Esophagus squamous epithelium (tissue), 5 donors: ENCODE measurements around the gene DBN1. TPM values are rescaled to one million over a fixed set of nuclear protein-coding genes. Genes with fewer than 3 reads are reported as not detected.

Experiments
- DNase-seq: peaks from one replicate; lab custom pipeline; 2025; lab: John Stamatoyannopoulos, UW
- H3K27ac ChIP-seq, 4 donors: fragments of 200-600 bp; sonication (generic); one replicate each; pipeline ENCODE4 v1.5.1; 2016 to 2019; ENCODE audit warnings: mild to moderate bottlenecking in 1 of 4
- H3K27me3 ChIP-seq, 4 donors: fragments of 200-600 bp; sonication (generic); 1 replicate in 3 of 4; 2 replicates in 1 of 4; pipeline versions ENCODE4 v1.5.1 to v1.6.0; 2017 to 2021; ENCODE audit warnings: antibody characterized with exemption in 1 of 4
- H3K36me3 ChIP-seq, 3 donors: fragments of 200-600 bp; sonication (generic); one replicate each; pipeline ENCODE4 v1.5.1; 2016 to 2019
- H3K4me1 ChIP-seq, 3 donors: fragments of 200-600 bp; sonication (generic); one replicate each; pipeline ENCODE4 v1.5.1; 2017 to 2019
- H3K4me3 ChIP-seq, 4 donors: fragments of 200-600 bp; sonication (generic); 1 replicate in 3 of 4; 2 replicates in 1 of 4; pipeline ENCODE4 v1.5.1; 2016 to 2019; ENCODE audit warnings: mild to moderate bottlenecking in 2 of 4, moderate library complexity in 1 of 4
- H3K9me3 ChIP-seq, 3 donors: fragments of 200-600 bp; sonication (generic); one replicate each; pipeline ENCODE4 v1.5.1; 2016 to 2019
- CTCF ChIP-seq, 6 experiments: fragments of 450-650 bp in 4 of 6; fragments of 200-600 bp in 2 of 6; sonication (generic) in 2 of 6; IDR thresholded peaks; one replicate each; pipeline ENCODE4 v1.5.1; 2016 to 2019; ENCODE audit warnings: antibody characterized with exemption in 6 of 6, mild to moderate bottlenecking in 4 of 6, moderate library complexity in 4 of 6
- POLR2A ChIP-seq, 4 donors: fragments of 450-650 bp; IDR thresholded peaks; one replicate each; pipeline ENCODE4 v1.6.1; 2017; ENCODE audit warnings: antibody characterized with exemption in 4 of 4, mild to moderate bottlenecking in 4 of 4, moderate library complexity in 3 of 4
- WGBS, 2 donors: methylation state at CpG; one replicate each; pipeline ENCODE4 v1.1.5; 2018; 5-methylcytosine and 5-hydroxymethylcytosine counted together
- intact Hi-C: fragments of 100-400 bp; cut with DNase I; formaldehyde crosslinking; loops from one replicate; pipeline ENCODE4 v1.15.0; 2022
- total RNA-seq, 4 donors: library from RNA; depleted of rRNA; stranded (reverse); fragments of >200 nt; gene quantifications; one replicate each; pipeline ENCODE4 v1.1.0, GENCODE V29; 2016
- donor health status: DM: yes; HTN: yes; CAD: no.

Gene DBN1
- total RNA-seq, 4 donors from 2014 or later, result 11.9 to 51.1 (median 27.2) TPM

GRCh38 chr5:177434942-177435738 lies 38.3 kb downstream of the DBN1 start:
- H3K9me3 ChIP-seq, result no peaks in the 10 kb centered on the region
- H3K36me3 ChIP-seq, result peaks cover 46 to 86% (median 49%) of the 10 kb centered on the region in 3 donors
- no peaks in the 10 kb centered on the region for H3K27me3 ChIP-seq
- H3K4me1 ChIP-seq, result peaks cover 21 to 41% (median 28%) of the 10 kb centered on the region in 3 donors
- TF ChIP-seq CTCF (IDR thresholded peaks at IDR 0.05) (no peak), POLR2A (IDR thresholded peaks at IDR 0.05) (no peak)
- WGBS, 2 donors, result 83 to 99% methylated on average over 14 to 19 of the region's 20 CpGs
- no peak overlapping the region for H3K27ac ChIP-seq
- DNase-seq, result no peak
- intact Hi-C loops, result no loop called here
- no peak overlapping the region for H3K4me3 ChIP-seq

- Histone ChIP-seq H3K27me3 (no peaks in the 10 kb centered on the region), H3K4me3 (no peak overlapping the region), H3K36me3 (peaks cover 46 to 83% (median 49%) of the 10 kb centered on the region in 3 donors), H3K27ac (peak overlapping the region in 1 of 4 donors; percentile 94), H3K4me1 (peaks cover 28 to 48% (median 35%) of the 10 kb centered on the region in 3 donors), H3K9me3 (no peaks in the 10 kb centered on the region)
- no peak for DNase-seq
- WGBS, 2 donors, result 88% methylated on average over 3 of the region's 8 CpGs; no CpG with 5 or more reads in 1 of the 2 donors
- TF ChIP-seq POLR2A (IDR thresholded peaks at IDR 0.05) (no peak), CTCF (IDR thresholded peaks at IDR 0.05) (no peak)
- intact Hi-C loops, result no loop called here
Observed at GRCh38 chr5:177434437-177434836, 39.0 kb downstream of the DBN1 start.

- Histone ChIP-seq H3K4me1 (peaks cover 34 to 55% (median 42%) of the 10 kb centered on the region in 3 donors), H3K27me3 (no peaks in the 10 kb centered on the region), H3K9me3 (no peaks in the 10 kb centered on the region), H3K36me3 (peaks cover 46 to 81% (median 49%) of the 10 kb centered on the region in 3 donors), H3K27ac (peak overlapping the region in 2 of 4 donors; percentile 1 to 94), H3K4me3 (no peak overlapping the region)
- TF ChIP-seq CTCF (IDR thresholded peaks at IDR 0.05), result no peak
- DNase-seq, result no peak
- 43 to 74% methylated on average over 3 to 13 of the region's 29 CpGs for WGBS, 2 donors
- intact Hi-C loops, result no loop called here
Observed at GRCh38 chr5:177433658-177434217, 39.7 kb downstream of the DBN1 start.

- H3K4me1 ChIP-seq, result peaks cover 40 to 62% (median 49%) of the 10 kb centered on the region in 3 donors
- H3K4me3 ChIP-seq, result no peak overlapping the region
- H3K27me3 ChIP-seq, result no peaks in the 10 kb centered on the region
- no peak for TF ChIP-seq CTCF (IDR thresholded peaks at IDR 0.05)
- no peak for TF ChIP-seq POLR2A (IDR thresholded peaks at IDR 0.05)
- intact Hi-C loops, result no loop called here
- peak overlapping the region in 2 of 4 donors; percentile 77 to 94 for H3K27ac ChIP-seq
- DNase-seq, result no peak
- no peaks in the 10 kb centered on the region for H3K9me3 ChIP-seq
- H3K36me3 ChIP-seq, result peaks cover 46 to 74% (median 49%) of the 10 kb centered on the region in 3 donors
- WGBS, 2 donors, result 90 to 95% methylated on average over 6 to 17 of the region's 25 CpGs
Observed at GRCh38 chr5:177432839-177433657, 40.4 kb downstream of the DBN1 start.
